Measurements from ENCODE around the gene TTLL7. TPM values are rescaled to one million over a fixed set of nuclear protein-coding genes. Genes with fewer than 3 reads are reported as not detected.

The TTLL7 gene
- total RNA-seq, 6 donors from 2014 or later, result 7.5 to 44.3 (median 21.9) TPM

- ATAC-seq (ENCODE audit: low FRiP score in 2 of 2) (no peak), DNase-seq (no peak)
- no peaks in the 10 kb centered on the region for H3K9me3 ChIP-seq
- H3K27ac ChIP-seq, result no peak overlapping the region
- TF ChIP-seq EP300 (IDR thresholded peaks at IDR 0.05) (no peak), POLR2AphosphoS5 (IDR thresholded peaks at IDR 0.05) (no peak), CTCF (IDR thresholded peaks at IDR 0.05) (no peak), POLR2A (IDR thresholded peaks at IDR 0.05) (no peak)
- H3K36me3 ChIP-seq, result no peaks in the 10 kb centered on the region
- H3K4me3 ChIP-seq, result no peak overlapping the region
- 91 to 96% methylated on average over 1 of the region's 1 CpG for WGBS, 2 donors
- H3K27me3 ChIP-seq, result no peaks in the 10 kb centered on the region
- H3K4me1 ChIP-seq, result no peaks in the 10 kb centered on the region
These were observed 152.8 kb downstream of the TTLL7 start for GRCh38 chr1:83846138-83846537.

- H3K27me3 ChIP-seq, result no peaks in the 10 kb centered on the region
- H3K4me1 ChIP-seq, result no peaks in the 10 kb centered on the region
- no peaks in the 10 kb centered on the region for H3K36me3 ChIP-seq
- no peak overlapping the region for H3K27ac ChIP-seq
- no peak overlapping the region for H3K4me3 ChIP-seq
- DNase-seq, result no peak
- H3K9me3 ChIP-seq, result no peaks in the 10 kb centered on the region
- TF ChIP-seq POLR2A (IDR thresholded peaks at IDR 0.05), result no peak
- TF ChIP-seq CTCF (IDR thresholded peaks at IDR 0.05), result no peak
- no peak for TF ChIP-seq POLR2AphosphoS5 (IDR thresholded peaks at IDR 0.05)
- no peak for ATAC-seq (ENCODE audit: low FRiP score in 2 of 2)
- WGBS, 2 donors, result 54 to 61% methylated on average over 4 of the region's 4 CpGs
These were observed 153.4 kb downstream of the TTLL7 start for GRCh38 chr1:83845437-83846071.

- DNase-seq, result no peak
- no peaks in the 10 kb centered on the region for H3K4me1 ChIP-seq
- H3K27ac ChIP-seq, result no peak overlapping the region
- no peaks in the 10 kb centered on the region for H3K9me3 ChIP-seq
- TF ChIP-seq CTCF (IDR thresholded peaks at IDR 0.05) (no peak), POLR2AphosphoS5 (IDR thresholded peaks at IDR 0.05) (no peak), POLR2A (IDR thresholded peaks at IDR 0.05) (no peak)
- no peaks in the 10 kb centered on the region for H3K27me3 ChIP-seq
- no peak overlapping the region for H3K4me3 ChIP-seq
- H3K36me3 ChIP-seq, result no peaks in the 10 kb centered on the region
- no peak for ATAC-seq (ENCODE audit: low FRiP score in 2 of 2)
- 93% methylated on average over 3 of the region's 3 CpGs for WGBS, 2 donors
These were observed 154.4 kb downstream of the TTLL7 start for GRCh38 chr1:83844546-83844945.

- no peak for TF ChIP-seq POLR2AphosphoS5 (IDR thresholded peaks at IDR 0.05)
- TF ChIP-seq CTCF (IDR thresholded peaks at IDR 0.05), result no peak
- Histone ChIP-seq H3K36me3 (no peaks in the 10 kb centered on the region), H3K4me3 (no peak overlapping the region), H3K9me3 (no peaks in the 10 kb centered on the region), H3K4me1 (no peaks in the 10 kb centered on the region), H3K27me3 (no peaks in the 10 kb centered on the region), H3K27ac (no peak overlapping the region)
- no peak for DNase-seq
- WGBS, 2 donors, result 89 to 94% methylated on average over 3 of the region's 3 CpGs
- no peak for ATAC-seq (ENCODE audit: low FRiP score in 2 of 2)
These were observed 159.3 kb downstream of the TTLL7 start for GRCh38 chr1:83839566-83840173.

GRCh38 chr1:83838573-83838972 is 160.4 kb downstream of the TTLL7 start:
- ATAC-seq (ENCODE audit: low FRiP score in 2 of 2) (no peak), DNase-seq (no peak)
- Histone ChIP-seq H3K36me3 (no peaks in the 10 kb centered on the region), H3K27ac (no peak overlapping the region), H3K4me1 (no peaks in the 10 kb centered on the region), H3K4me3 (no peak overlapping the region), H3K27me3 (no peaks in the 10 kb centered on the region), H3K9me3 (no peaks in the 10 kb centered on the region)
- WGBS, 2 donors, result 83 to 87% methylated on average over 5 of the region's 5 CpGs
- TF ChIP-seq POLR2AphosphoS5 (IDR thresholded peaks at IDR 0.05), result no peak
